HG02938 (cell line): ENCODE measurements around the gene DES.

Experiments used
- ATAC-seq: cut with Tn5 transposase; IDR thresholded peaks from one replicate; pipeline ENCODE4 v1.9.1; 2021; ENCODE audit warnings: mild to moderate bottlenecking, moderate library complexity; ENCODE audit not compliant: unreplicated experiment

Gene DES

GRCh38 chr2:219452361-219453317 lies 34.5 kb downstream of the DES start:
- ATAC-seq: no peak

GRCh38 chr2:219453671-219454590 lies 35.8 kb downstream of the DES start:
- no peak for ATAC-seq

DNA sequence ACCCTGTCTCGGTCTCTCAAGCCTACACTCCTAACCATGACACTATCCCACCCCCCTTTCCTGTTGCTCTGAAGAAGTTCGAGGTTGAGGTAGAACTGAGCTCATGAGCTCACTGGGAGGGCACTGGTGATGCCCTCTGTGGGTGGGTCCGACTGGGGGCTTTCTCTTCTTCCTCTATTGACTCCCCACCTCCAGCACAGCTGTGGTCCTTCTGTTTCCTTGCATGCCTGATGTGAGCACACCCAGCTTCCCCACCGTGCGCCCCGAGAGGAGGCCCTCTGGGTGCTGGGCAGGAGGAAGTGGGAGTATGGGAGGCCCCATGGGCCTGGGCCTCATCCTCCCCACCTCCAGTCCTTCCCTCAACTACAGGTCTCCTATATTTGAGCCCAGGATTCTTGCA lies 37.4 kb downstream of the DES start:
- ATAC-seq: no peak

- ATAC-seq: no peak
These were observed 39.7 kb downstream of the DES start for GRCh38 chr2:219457784-219458369.

GRCh38 chr2:219458996-219459395 lies 40.8 kb downstream of the DES start:
- no peak for ATAC-seq

DNA sequence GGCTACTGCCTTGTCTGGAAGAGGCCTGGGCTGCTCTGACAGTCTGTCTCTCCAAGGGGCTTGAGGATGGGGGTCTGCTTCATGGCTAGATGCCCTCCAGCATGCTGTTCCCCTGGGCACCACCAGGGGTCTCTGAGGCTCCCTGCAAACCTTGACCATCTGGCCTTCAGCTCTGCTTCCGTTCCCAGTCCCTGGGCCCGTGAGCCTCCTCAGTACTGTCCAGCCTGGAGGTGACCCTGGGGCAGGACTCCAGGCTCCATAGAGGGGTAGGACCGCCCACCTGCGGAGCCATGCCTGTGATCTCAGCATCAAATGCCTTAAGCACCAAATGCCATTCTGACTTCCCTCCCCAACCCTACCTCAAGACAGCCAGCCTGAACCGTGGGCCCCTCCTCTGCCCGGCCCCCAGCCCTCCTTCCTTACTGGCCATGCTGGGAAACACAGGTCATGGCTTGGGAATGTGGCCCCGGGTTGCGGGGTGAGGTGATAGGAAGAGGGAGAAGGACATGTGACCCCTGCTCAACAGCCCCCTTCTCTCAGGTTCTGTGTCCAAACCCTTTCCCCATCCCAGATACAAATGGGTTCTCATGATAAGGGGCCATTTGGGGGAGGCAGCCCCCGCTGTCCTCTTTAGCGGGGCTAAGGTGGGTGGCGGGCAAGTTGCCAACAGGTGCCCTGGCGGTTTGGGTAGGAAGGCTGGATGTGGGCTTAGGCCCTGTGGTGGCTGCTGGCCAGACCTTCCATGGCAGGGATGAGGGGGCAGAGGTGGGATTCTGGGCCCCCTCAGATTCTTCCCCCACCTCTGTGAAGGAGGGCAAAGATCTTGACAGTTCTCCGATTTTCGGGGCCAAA lies 41.5 kb downstream of the DES start:
- peak; percentile 71 for ATAC-seq

DNA sequence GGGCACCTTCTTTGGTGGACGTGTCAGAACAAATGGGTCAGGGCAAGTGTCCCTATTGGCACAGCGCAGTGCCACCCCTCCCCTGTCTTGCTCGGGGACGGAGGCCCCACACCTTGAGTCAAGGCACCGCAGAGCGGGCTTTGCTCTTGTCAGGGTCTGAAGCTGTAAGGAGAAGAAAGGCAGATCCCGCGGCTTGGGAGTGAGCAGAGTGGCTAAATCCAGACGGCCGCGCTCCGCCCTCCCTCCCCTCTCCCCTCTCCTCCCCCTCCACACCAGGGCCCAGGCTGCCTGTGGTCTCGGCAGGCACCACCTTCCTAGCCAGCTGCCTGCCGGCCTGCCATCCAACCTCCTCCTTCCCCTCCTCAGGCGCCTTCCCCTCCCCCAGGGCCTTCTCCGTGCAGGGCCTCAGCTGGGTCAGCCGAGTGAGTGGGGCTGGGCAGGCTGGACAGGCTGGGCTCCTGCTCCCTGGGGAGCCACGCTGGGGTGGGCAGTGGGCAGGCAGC lies 42.3 kb downstream of the DES start:
- ATAC-seq: no peak

- ATAC-seq: no peak
These were observed 42.9 kb downstream of the DES start for GRCh38 chr2:219461047-219461514.

GRCh38 chr2:219461669-219462068 lies 43.5 kb downstream of the DES start:
- no peak for ATAC-seq

DNA sequence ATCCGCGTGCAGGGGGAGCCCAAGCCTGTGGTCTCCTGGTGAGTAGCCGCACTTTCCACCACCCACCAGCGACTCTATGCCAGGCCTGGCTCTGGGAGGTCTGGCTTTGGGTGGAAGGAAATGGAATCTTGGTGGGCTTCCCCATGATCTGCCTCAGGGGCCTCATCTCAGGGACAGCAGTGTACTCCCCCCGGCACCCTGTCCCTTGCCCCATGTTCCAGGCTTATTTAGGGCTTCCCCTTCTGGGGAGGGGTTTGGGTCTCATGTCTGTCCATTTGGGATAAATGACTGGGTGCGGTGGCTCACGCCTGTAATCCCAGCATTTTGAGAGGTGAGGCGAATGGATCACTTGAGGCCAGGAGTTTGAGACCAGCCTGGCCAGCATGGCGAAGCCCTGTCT lies 44.2 kb downstream of the DES start:
- no peak for ATAC-seq

DNA sequence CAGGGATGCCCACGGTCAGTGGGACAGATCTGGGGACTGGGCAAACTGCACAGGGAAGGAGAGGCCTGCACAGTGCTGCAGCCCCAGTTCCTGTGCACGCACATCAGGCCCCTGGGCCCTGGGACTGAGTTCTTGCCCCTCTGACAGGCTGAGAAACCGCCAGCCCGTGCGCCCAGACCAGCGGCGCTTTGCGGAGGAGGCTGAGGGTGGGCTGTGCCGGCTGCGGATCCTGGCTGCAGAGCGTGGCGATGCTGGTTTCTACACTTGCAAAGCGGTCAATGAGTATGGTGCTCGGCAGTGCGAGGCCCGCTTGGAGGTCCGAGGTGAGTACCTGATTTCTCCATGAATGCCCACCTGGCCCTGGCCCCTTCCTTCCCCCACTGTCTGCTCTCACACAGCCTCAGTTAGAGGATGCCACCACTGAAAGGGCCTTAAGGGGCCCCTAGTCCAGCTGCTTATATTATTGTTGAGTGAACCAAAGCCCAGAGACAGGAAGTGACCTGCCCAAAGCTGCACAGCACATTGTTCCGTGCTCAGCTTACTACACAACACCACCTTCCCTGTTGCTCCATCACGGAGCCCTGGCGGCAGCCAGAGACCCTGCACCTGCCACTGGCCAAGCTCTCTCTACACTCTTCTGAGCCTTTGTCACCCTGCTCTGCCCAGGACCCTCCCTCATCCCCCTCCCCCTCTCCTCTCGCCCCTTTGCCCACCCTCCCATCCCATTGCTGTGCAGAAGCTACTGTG lies 46.3 kb downstream of the DES start:
- no peak for ATAC-seq

- ATAC-seq: no peak
These were observed 47.7 kb downstream of the DES start for GRCh38 chr2:219465659-219466561.

DNA sequence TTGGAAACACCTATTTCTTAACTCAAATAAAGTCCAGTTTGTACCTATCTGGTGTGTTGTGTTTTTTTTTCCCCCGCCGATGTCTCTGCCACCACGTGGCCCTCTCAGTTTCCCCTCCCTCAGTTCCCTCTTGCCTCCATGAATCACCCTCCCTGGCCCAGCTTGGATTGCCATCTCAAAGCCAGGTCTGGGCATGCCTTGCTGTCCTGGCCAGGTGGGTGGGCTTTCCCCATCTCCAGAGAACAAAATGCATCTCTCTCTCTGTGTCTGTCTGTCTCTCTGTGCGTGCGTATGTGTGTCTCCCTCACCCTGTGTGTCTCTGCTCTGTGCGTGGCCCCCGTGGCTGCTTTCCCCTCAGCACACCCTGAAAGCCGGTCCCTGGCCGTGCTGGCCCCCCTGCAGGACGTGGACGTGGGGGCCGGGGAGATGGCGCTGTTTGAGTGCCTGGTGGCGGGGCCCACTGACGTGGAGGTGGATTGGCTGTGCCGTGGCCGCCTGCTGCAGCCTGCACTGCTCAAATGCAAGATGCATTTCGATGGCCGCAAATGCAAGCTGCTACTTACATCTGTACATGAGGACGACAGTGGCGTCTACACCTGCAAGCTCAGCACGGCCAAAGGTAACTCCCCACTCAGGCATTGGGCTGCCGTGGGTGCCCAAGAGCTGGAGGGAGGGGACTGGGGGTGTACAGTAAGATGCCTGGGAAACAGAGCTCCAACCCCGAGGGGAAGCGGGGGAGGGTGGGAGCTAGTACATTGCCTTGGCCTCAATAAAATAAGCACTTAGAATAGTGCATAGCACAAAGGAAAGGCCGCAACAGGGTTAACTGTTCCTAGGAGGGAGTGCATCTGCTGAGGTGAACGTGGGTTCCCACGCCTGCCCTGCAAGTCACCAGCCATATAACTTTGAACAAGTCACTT lies 48.9 kb downstream of the DES start:
- no peak for ATAC-seq

DNA sequence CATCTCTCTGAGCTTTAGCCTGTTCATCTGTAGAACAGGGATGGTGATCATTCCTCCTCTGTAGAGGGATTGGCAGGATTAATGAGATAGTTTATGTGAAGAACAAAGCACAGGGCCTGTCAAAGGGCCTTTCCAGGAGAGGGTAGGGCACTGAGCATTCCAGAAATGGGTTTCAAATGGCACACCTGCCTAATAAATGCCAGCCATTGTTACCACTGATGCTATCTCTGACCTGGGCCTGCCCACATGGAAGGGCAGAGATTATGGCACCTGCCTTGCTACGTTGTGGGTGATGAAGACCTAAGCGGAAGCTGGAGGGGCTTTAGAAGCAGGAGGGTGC lies 49.5 kb downstream of the DES start:
- ATAC-seq: no peak

DNA sequence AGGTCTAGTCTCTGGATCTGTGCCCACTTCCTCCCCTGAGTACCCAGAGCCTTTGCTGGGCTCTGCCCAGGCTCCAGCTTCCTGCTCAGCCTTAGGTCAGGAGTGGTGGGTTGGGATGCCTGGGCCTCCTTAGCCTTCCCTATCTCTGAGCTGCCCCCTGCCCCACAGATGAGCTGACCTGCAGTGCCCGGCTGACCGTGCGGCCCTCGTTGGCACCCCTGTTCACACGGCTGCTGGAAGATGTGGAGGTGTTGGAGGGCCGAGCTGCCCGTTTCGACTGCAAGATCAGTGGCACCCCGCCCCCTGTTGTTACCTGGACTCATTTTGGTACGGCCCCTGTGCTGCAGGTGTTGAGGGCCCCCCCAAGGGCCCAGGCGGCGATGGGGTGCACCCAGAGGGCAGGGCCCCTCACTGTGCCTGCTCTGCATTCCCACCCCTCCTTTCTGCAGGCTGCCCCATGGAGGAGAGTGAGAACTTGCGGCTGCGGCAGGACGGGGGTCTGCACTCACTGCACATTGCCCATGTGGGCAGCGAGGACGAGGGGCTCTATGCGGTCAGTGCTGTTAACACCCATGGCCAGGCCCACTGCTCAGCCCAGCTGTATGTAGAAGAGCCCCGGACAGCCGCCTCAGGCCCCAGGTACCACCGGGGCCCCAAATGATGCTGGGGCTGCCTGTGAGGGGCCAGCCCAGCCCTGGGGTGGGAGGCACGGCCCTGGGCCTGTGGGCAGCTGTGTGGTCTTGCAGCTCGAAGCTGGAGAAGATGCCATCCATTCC lies 50.4 kb downstream of the DES start:
- no peak for ATAC-seq

DNA sequence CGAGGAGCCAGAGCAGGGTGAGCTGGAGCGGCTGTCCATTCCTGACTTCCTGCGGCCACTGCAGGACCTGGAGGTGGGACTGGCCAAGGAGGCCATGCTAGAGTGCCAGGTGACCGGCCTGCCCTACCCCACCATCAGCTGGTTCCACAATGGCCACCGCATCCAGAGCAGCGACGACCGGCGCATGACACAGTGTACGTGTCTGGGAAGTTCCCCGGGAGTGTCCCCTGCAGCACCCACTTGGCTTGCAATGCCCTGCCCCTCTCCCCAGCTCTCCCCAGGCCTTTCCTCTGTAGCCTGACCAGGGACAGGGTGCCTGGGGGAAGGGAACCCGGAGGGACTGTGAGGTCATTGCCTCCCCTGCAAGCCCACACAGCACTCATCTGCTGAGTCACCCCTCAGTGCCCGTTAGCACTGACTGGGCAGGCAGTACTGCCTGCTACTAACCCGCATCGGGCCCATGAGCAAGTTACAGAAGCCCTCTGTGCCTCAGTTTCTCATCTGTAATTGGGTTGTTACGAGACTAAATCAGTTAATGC lies 51.1 kb downstream of the DES start:
- no peak for ATAC-seq
